CD14-positive monocyte (primary cell): ENCODE data around the gene C17orf107. TPM values are rescaled to one million over a fixed set of nuclear protein-coding genes. Genes with fewer than 3 reads are reported as not detected.

Experiments
- DNase-seq, 3 donors: peaks; one replicate each; pipeline ENCODE4 v3.0.0-alpha.2; 2011 to 2022
- H2AFZ ChIP-seq: 2 replicates; pipeline ENCODE4 v1.6.0; 2012; ENCODE audit warnings: mild to moderate bottlenecking, low read depth, low read length, inconsistent platforms; ENCODE audit not compliant: insufficient read depth, poor library complexity, severe bottlenecking
- H3K27ac ChIP-seq, 2 donors: 1 replicate in 1 of 2; 2 replicates in 1 of 2; pipeline ENCODE4 v1.5.1; 2012 to 2013; ENCODE audit warnings: low read length in 2 of 2, control low read depth in 1 of 2, inconsistent platforms in 1 of 2, low read depth in 1 of 2, mild to moderate bottlenecking in 1 of 2
- H3K27me3 ChIP-seq, 2 donors: one replicate each; pipeline versions ENCODE4 v1.6.0 to v1.6.1; 2011 to 2013; ENCODE audit warnings: low read length in 2 of 2; ENCODE audit not compliant: control insufficient read depth in 2 of 2, insufficient read depth in 2 of 2
- H3K36me3 ChIP-seq, 2 donors: replicated peaks in 1 of 2; 1 replicate in 1 of 2; 2 replicates in 1 of 2; pipeline versions ENCODE4 v1.5.1 to v1.6.1; 2012 to 2013; ENCODE audit warnings: low read length in 2 of 2, control low read depth in 1 of 2, inconsistent platforms in 1 of 2, mild to moderate bottlenecking in 1 of 2; ENCODE audit not compliant: insufficient read depth in 2 of 2, control insufficient read depth in 1 of 2
- H3K4me1 ChIP-seq, 2 donors: 1 replicate in 1 of 2; 2 replicates in 1 of 2; pipeline versions ENCODE4 v1.5.1 to v1.6.1; 2012 to 2013; ENCODE audit warnings: low read length in 2 of 2, control low read depth in 1 of 2, inconsistent platforms in 1 of 2, mild to moderate bottlenecking in 1 of 2, moderate library complexity in 1 of 2; ENCODE audit not compliant: insufficient read depth in 2 of 2, control insufficient read depth in 1 of 2
- H3K4me2 ChIP-seq: replicated peaks from 2 replicates; pipeline ENCODE3; 2012; ENCODE audit warnings: low read length, moderate library complexity, mild to moderate bottlenecking; ENCODE audit not compliant: poor library complexity, severe bottlenecking; ENCODE audit errors: extremely low read depth
- H3K4me3 ChIP-seq, 3 experiments: fragments of 200-600 bp in 1 of 3; sonication (generic) in 1 of 3; replicated peaks in 1 of 3; 1 replicate in 2 of 3; 2 replicates in 1 of 3; pipeline ENCODE4 v1.5.1; 2011 to 2013; ENCODE audit warnings: low read length in 3 of 3, mild to moderate bottlenecking in 3 of 3, control low read depth in 2 of 3, low read depth in 2 of 3, inconsistent platforms in 1 of 3, moderate library complexity in 1 of 3
- H3K79me2 ChIP-seq: 2 replicates; pipeline ENCODE4 v1.6.0; 2012; ENCODE audit warnings: mild to moderate bottlenecking, control low read depth, inconsistent platforms, low read length, moderate library complexity; ENCODE audit not compliant: insufficient read depth
- H3K9ac ChIP-seq: 2 replicates; pipeline ENCODE4 v1.6.0; 2017; ENCODE audit warnings: low read length, mild to moderate bottlenecking; ENCODE audit not compliant: insufficient read depth, poor library complexity, severe bottlenecking
- H3K9me3 ChIP-seq, 2 donors: replicated peaks in 1 of 2; 1 replicate in 1 of 2; 2 replicates in 1 of 2; pipeline versions ENCODE4 v1.5.1 to v1.6.1; 2012 to 2013; ENCODE audit warnings: low read length in 2 of 2, control low read depth in 1 of 2; ENCODE audit not compliant: control insufficient read depth in 1 of 2, insufficient read depth in 1 of 2
- H4K20me1 ChIP-seq: 2 replicates; pipeline ENCODE4 v1.6.0; 2012; ENCODE audit warnings: mild to moderate bottlenecking, low read length, control low read depth, moderate library complexity; ENCODE audit not compliant: insufficient read depth
- H3K27ac Mint-ChIP-seq, 7 donors: one replicate each; pipeline ENCODE4 v1.8.0; 2020; ENCODE audit warnings: mild to moderate bottlenecking in 7 of 7, mixed read lengths in 7 of 7, moderate library complexity in 6 of 7, inconsistent platforms in 2 of 7
- H3K27me3 Mint-ChIP-seq, 3 donors: one replicate each; pipeline ENCODE4 v1.8.0; 2021 to 2022; ENCODE audit warnings: low read depth in 3 of 3, mild to moderate bottlenecking in 3 of 3, mixed read lengths in 3 of 3, moderate library complexity in 3 of 3, inconsistent platforms in 1 of 3
- H3K36me3 Mint-ChIP-seq, 2 donors: one replicate each; pipeline ENCODE4 v1.8.0; 2020; ENCODE audit warnings: mixed read lengths in 2 of 2, inconsistent platforms in 1 of 2, mild to moderate bottlenecking in 1 of 2
- H3K4me1 Mint-ChIP-seq: one replicate; pipeline ENCODE4 v1.8.0; 2020; ENCODE audit warnings: mild to moderate bottlenecking, mixed read lengths
- H3K4me3 Mint-ChIP-seq, 2 donors: one replicate each; pipeline ENCODE4 v1.8.0; 2020; ENCODE audit warnings: mild to moderate bottlenecking in 2 of 2, mixed read lengths in 2 of 2, moderate library complexity in 1 of 2
- H3K9me3 Mint-ChIP-seq, 7 donors: one replicate each; pipeline ENCODE4 v1.8.0; 2020 to 2022; ENCODE audit warnings: mixed read lengths in 7 of 7, mild to moderate bottlenecking in 6 of 7, moderate library complexity in 6 of 7, inconsistent platforms in 2 of 7
- CTCF ChIP-seq: fragments of 200-600 bp; IDR thresholded peaks from one replicate; pipeline ENCODE4 v1.8.0; 2022; ENCODE audit warnings: antibody characterized with exemption, mild to moderate bottlenecking
- WGBS: methylation state at CpG from one replicate; pipeline ENCODE4 v1.1.5; 2013; ENCODE audit warnings: missing lambda C conversion rate; ENCODE audit not compliant: insufficient coverage; 5-methylcytosine and 5-hydroxymethylcytosine counted together
- intact Hi-C, 2 donors: fragments of 100-400 bp; cut with micrococcal nuclease; formaldehyde crosslinking; loops; one replicate each; pipeline versions ENCODE4 v1.15.0 to v1.15.1; 2023
- polyA minus RNA-seq: library from RNA; depleted of rRNA, polyadenylated mRNA; stranded (reverse); fragments of >200 nt; gene quantifications from 2 replicates; pipeline ENCODE4 v1.2.3, GENCODE V29; 2012
- polyA plus RNA-seq, 3 donors: library from polyadenylated mRNA; depleted of rRNA in 1 of 3; unstranded in 2 of 3; stranded (reverse) in 1 of 3; fragments of 300-500 nt in 2 of 3; fragments of >200 nt in 1 of 3; fragmentation: Illumina TruSeq in 2 of 3; gene quantifications; 1 replicate in 2 of 3; 2 replicates in 1 of 3; pipeline ENCODE4 v1.2.3, GENCODE V29; 2012 to 2021
- total RNA-seq, 12 experiments: library from RNA in 1 of 12; stranded (reverse) in 1 of 12; fragments of 120-200 nt in 1 of 12; gene quantifications; one replicate each; pipeline ENCODE4 v1.2.4 and lab custom pipeline; 2013 to 2026; ENCODE audit warnings: mixed read lengths in 6 of 12, inconsistent platforms in 1 of 12

Gene C17orf107
- 15.8 TPM for total RNA-seq (2013)
- polyA plus RNA-seq (1 to 10 TPM; 1.9 to 5.1 (median 4.2) TPM), polyA minus RNA-seq (62.7 and 81.0 TPM in 2 replicates), total RNA-seq (lab: John Stamatoyannopoulos, UW) (3.5 to 25.2 (median 11.6) reads per million in 11 experiments)

- peak within 1 kb of the TSS; percentile 65 for H3K9ac ChIP-seq
- no peaks in the 10 kb centered on the region for H4K20me1 ChIP-seq
- peaks cover 30 to 32% of the 10 kb centered on the region in 2 donors for H3K36me3 ChIP-seq
- TF ChIP-seq CTCF, result no peak
- Mint-ChIP-seq H3K4me3 (peak within 1 kb of the TSS; percentile 89 to 91), H3K4me1 (peaks cover 45% of the 10 kb centered on the region), H3K9me3 (peaks cover 0 to 12% (median 4%) of the 10 kb centered on the region in 7 donors), H3K27me3 (peaks cover 41 to 54% (median 50%) of the 10 kb centered on the region in 3 donors), H3K36me3 (peaks cover 37 to 41% of the 10 kb centered on the region in 2 donors), H3K27ac (peak within 1 kb of the TSS; percentile 82 to 97 (median 91))
- H3K4me1 ChIP-seq, result peaks cover 47 to 52% of the 10 kb centered on the region in 2 donors
- 5% methylated on average over 47 of the region's 60 CpGs for WGBS
- H3K27me3 ChIP-seq, result peaks cover 0 to 26% of the 10 kb centered on the region in 2 donors
- H3K9me3 ChIP-seq, result no peaks in the 10 kb centered on the region
- peak within 1 kb of the TSS in 1 of 2 donors; percentile 79 for H3K27ac ChIP-seq
- H3K4me2 ChIP-seq, result peak within 1 kb of the TSS; percentile 89
- no peak within 1 kb of the TSS for H2AFZ ChIP-seq
- peak; percentile 96 to 99 (median 99) for DNase-seq
- peak within 1 kb of the TSS; percentile 33 to 83 (median 46) for H3K4me3 ChIP-seq
- intact Hi-C loops, result loop anchor here (5.0 to 10.0 kb wide), 2 partner anchors 48 to 165 kb away; partner anchors contain the start of gene PFN1 (in 1 of the 2)
- H3K79me2 ChIP-seq, result no peaks in the 10 kb centered on the region
These were observed at the start of gene C17orf107 for GRCh38 chr17:4899341-4900230. Gene C17orf107 (plus strand): TSS chr17:4899536. CDS start chr17:4899763, 227 bp downstream.

- Mint-ChIP-seq H3K4me3 (no peak overlapping the region), H3K27me3 (peaks cover 0 to 6% (median 5%) of the 10 kb centered on the region in 3 donors), H3K27ac (peak overlapping the region in 4 of 7 donors; percentile 39 to 87 (median 76)), H3K4me1 (peaks cover 63% of the 10 kb centered on the region), H3K9me3 (no peaks in the 10 kb centered on the region), H3K36me3 (peaks cover 53 to 57% of the 10 kb centered on the region in 2 donors)
- H3K4me2 ChIP-seq, result no peak overlapping the region
- no peak overlapping the region for H3K27ac ChIP-seq
- no peaks in the 10 kb centered on the region for H3K9me3 ChIP-seq
- H3K4me3 ChIP-seq, result no peak overlapping the region
- DNase-seq, result no peak
- H3K27me3 ChIP-seq, result no peaks in the 10 kb centered on the region
- peaks cover 57% of the 10 kb centered on the region for H3K79me2 ChIP-seq
- no peaks in the 10 kb centered on the region for H4K20me1 ChIP-seq
- no peak overlapping the region for H3K9ac ChIP-seq
- H3K36me3 ChIP-seq, result peaks cover 7 to 11% of the 10 kb centered on the region in 2 donors
- WGBS, result 80% methylated on average over 1 of the region's 2 CpGs
- H2AFZ ChIP-seq, result no peak overlapping the region
- intact Hi-C loops, result no loop called here
- TF ChIP-seq CTCF, result no peak
- peaks cover 45 to 48% of the 10 kb centered on the region in 2 donors for H3K4me1 ChIP-seq
These were observed 49.1 kb upstream of the C17orf107 start for GRCh38 chr17:4850246-4850645.
